Neuronal stem cell (in vitro differentiated cells): ENCODE results near the gene VPS26C.

Experiments
- DNase-seq: peaks from one replicate; pipeline ENCODE4 v3.0.0-alpha.2; 2013; ENCODE audit warnings: low spot score
- H2AFZ ChIP-seq: one replicate; pipeline ENCODE4 v1.6.1; 2013; ENCODE audit warnings: mild to moderate bottlenecking, low read length, inconsistent platforms
- H2AK5ac ChIP-seq: 2 replicates; pipeline ENCODE4 v1.6.1; 2013; ENCODE audit warnings: low read depth, mild to moderate bottlenecking, inconsistent platforms, low read length, moderate library complexity, mixed read lengths
- H2BK120ac ChIP-seq: 2 replicates; pipeline ENCODE4 v1.6.1; 2013; ENCODE audit warnings: low read depth, mild to moderate bottlenecking, inconsistent platforms, low read length, moderate library complexity, mixed read lengths
- H2BK12ac ChIP-seq: one replicate; pipeline ENCODE4 v1.6.1; 2013; ENCODE audit warnings: low read length, inconsistent platforms
- H2BK15ac ChIP-seq: 2 replicates; pipeline ENCODE4 v1.6.1; 2013; ENCODE audit warnings: mild to moderate bottlenecking, low read length, inconsistent platforms, mixed read lengths
- H2BK5ac ChIP-seq: one replicate; pipeline ENCODE4 v1.6.1; 2013; ENCODE audit warnings: inconsistent platforms, mild to moderate bottlenecking, low read length, moderate library complexity
- H3K14ac ChIP-seq: one replicate; pipeline ENCODE4 v1.6.1; 2013; ENCODE audit warnings: low read length, inconsistent platforms
- H3K18ac ChIP-seq: 2 replicates; pipeline ENCODE4 v1.6.1; 2013; ENCODE audit warnings: low read length, inconsistent platforms
- H3K23ac ChIP-seq: 2 replicates; pipeline ENCODE4 v1.6.1; 2013; ENCODE audit warnings: low read depth, mild to moderate bottlenecking, mixed read lengths, low read length, inconsistent platforms; ENCODE audit not compliant: poor library complexity
- H3K27ac ChIP-seq: replicated peaks from 3 replicates; pipeline ENCODE4 v1.5.1; 2013; ENCODE audit warnings: low read length, inconsistent platforms
- H3K27me3 ChIP-seq, 3 experiments: 2 replicates each; pipeline ENCODE4 v1.6.1; 2013; ENCODE audit warnings: low read length in 3 of 3, mild to moderate bottlenecking in 2 of 3, inconsistent platforms in 1 of 3, low read depth in 1 of 3, mixed read lengths in 1 of 3, moderate library complexity in 1 of 3; ENCODE audit not compliant: control insufficient read depth in 3 of 3, insufficient read depth in 3 of 3
- H3K36me3 ChIP-seq, 2 donors: replicated peaks in 1 of 2; 2 replicates each; pipeline ENCODE4 v1.6.1; 2013; ENCODE audit warnings: low read length in 2 of 2; ENCODE audit not compliant: control insufficient read depth in 2 of 2, insufficient read depth in 2 of 2
- H3K4ac ChIP-seq: 2 replicates; pipeline ENCODE4 v1.6.1; 2013; ENCODE audit warnings: inconsistent platforms, mild to moderate bottlenecking, low read length, moderate library complexity
- H3K4me1 ChIP-seq, 2 donors: 1 replicate in 1 of 2; 2 replicates in 1 of 2; pipeline ENCODE4 v1.6.1; 2013; ENCODE audit warnings: low read length in 2 of 2, low read depth in 1 of 2; ENCODE audit not compliant: control insufficient read depth in 2 of 2, insufficient read depth in 1 of 2
- H3K4me2 ChIP-seq: one replicate; pipeline ENCODE4 v1.6.1; 2013; ENCODE audit warnings: mild to moderate bottlenecking, low read length, inconsistent platforms; ENCODE audit not compliant: insufficient read depth, poor library complexity, severe bottlenecking
- H3K4me3 ChIP-seq, 2 donors: 2 replicates each; pipeline ENCODE4 v1.5.1; 2013; ENCODE audit warnings: low read length in 2 of 2, mild to moderate bottlenecking in 2 of 2, inconsistent platforms in 1 of 2, moderate library complexity in 1 of 2
- H3K79me1 ChIP-seq: one replicate; pipeline ENCODE4 v1.6.1; 2013; ENCODE audit warnings: low read depth, mild to moderate bottlenecking, inconsistent platforms, low read length, moderate library complexity
- H3K9ac ChIP-seq: one replicate; pipeline ENCODE4 v1.6.1; 2013; ENCODE audit warnings: mild to moderate bottlenecking, low read depth, low read length, inconsistent platforms; ENCODE audit not compliant: poor library complexity
- H3K9me3 ChIP-seq, 2 donors: replicated peaks in 1 of 2; 2 replicates each; pipeline versions ENCODE3 to v1.6.1; 2013; ENCODE audit warnings: low read length in 2 of 2, mild to moderate bottlenecking in 2 of 2, inconsistent platforms in 1 of 2, low read depth in 1 of 2, mixed read lengths in 1 of 2, moderate library complexity in 1 of 2; ENCODE audit not compliant: control insufficient read depth in 2 of 2, insufficient read depth in 1 of 2
- H4K8ac ChIP-seq: one replicate; pipeline ENCODE4 v1.6.1; 2013; ENCODE audit warnings: low read depth, mild to moderate bottlenecking, inconsistent platforms, low read length, moderate library complexity
- H4K91ac ChIP-seq: one replicate; pipeline ENCODE4 v1.6.1; 2013; ENCODE audit warnings: low read length, low read depth, mild to moderate bottlenecking, inconsistent platforms; ENCODE audit not compliant: poor library complexity
- WGBS, 2 donors: extraction: QIAGEN DNeasy Blood & Tissue Kit; methylation state at CpG; one replicate each; pipeline ENCODE4 v1.1.7; 2013; ENCODE audit warnings: missing lambda C conversion rate in 2 of 2, mixed read lengths in 1 of 2; ENCODE audit not compliant: insufficient read length in 2 of 2, insufficient replicate concordance in 1 of 2; ENCODE audit errors: extremely low coverage in 2 of 2; 5-methylcytosine and 5-hydroxymethylcytosine counted together

The VPS26C gene

GRCh38 chr21:37186983-37187382 is 80.2 kb downstream of the VPS26C start:
- Histone ChIP-seq H3K4me1 (no peaks in the 10 kb centered on the region), H2BK12ac (no peak overlapping the region), H3K9ac (no peak overlapping the region), H3K23ac (no peak overlapping the region), H2AK5ac (no peak overlapping the region), H3K4me3 (no peak overlapping the region), H3K79me1 (no peaks in the 10 kb centered on the region), H4K91ac (no peak overlapping the region), H2BK120ac (no peak overlapping the region), H3K4ac (no peak overlapping the region), H3K14ac (no peak overlapping the region), H3K27ac (no peak overlapping the region), H3K9me3 (no peaks in the 10 kb centered on the region), H3K4me2 (no peak overlapping the region), H4K8ac (no peak overlapping the region), H2BK15ac (no peak overlapping the region), H3K27me3 (no peaks in the 10 kb centered on the region), H3K36me3 (peaks cover 14 to 99% of the 10 kb centered on the region in 2 donors), H2AFZ (no peak overlapping the region), H2BK5ac (no peak overlapping the region), H3K18ac (no peak overlapping the region)
- WGBS, 2 donors = no CpG with 5 or more reads among the region's 2 CpGs
- no peak for DNase-seq

- Histone ChIP-seq H3K9me3 (peaks cover 0 to 2% of the 10 kb centered on the region in 2 donors), H3K23ac (no peak overlapping the region), H4K8ac (no peak overlapping the region), H2AFZ (no peak overlapping the region), H3K4me2 (no peak overlapping the region), H2BK15ac (no peak overlapping the region), H3K14ac (no peak overlapping the region), H3K27me3 (no peaks in the 10 kb centered on the region), H2AK5ac (no peak overlapping the region), H3K4me3 (no peak overlapping the region), H3K18ac (no peak overlapping the region), H2BK12ac (no peak overlapping the region), H3K4ac (no peak overlapping the region), H3K27ac (no peak overlapping the region), H2BK5ac (no peak overlapping the region), H3K36me3 (peaks cover 12 to 94% of the 10 kb centered on the region in 2 donors), H3K9ac (no peak overlapping the region), H4K91ac (no peak overlapping the region), H2BK120ac (no peak overlapping the region), H3K4me1 (no peaks in the 10 kb centered on the region), H3K79me1 (no peaks in the 10 kb centered on the region)
- no peak for DNase-seq
- WGBS, 2 donors = no CpG with 5 or more reads among the region's 9 CpGs
Observed at GRCh38 chr21:37184784-37185593, 82.1 kb downstream of the VPS26C start.

GRCh38 chr21:37183749-37184148 is 83.4 kb downstream of the VPS26C start:
- Histone ChIP-seq H3K27ac (no peak overlapping the region), H3K23ac (no peak overlapping the region), H2AK5ac (no peak overlapping the region), H3K4ac (no peak overlapping the region), H3K14ac (no peak overlapping the region), H2AFZ (no peak overlapping the region), H4K8ac (no peak overlapping the region), H3K36me3 (peaks cover 15 to 94% of the 10 kb centered on the region in 2 donors), H3K18ac (no peak overlapping the region), H2BK12ac (no peak overlapping the region), H2BK15ac (no peak overlapping the region), H3K9me3 (peaks cover 0 to 6% of the 10 kb centered on the region in 2 donors), H3K79me1 (no peaks in the 10 kb centered on the region), H3K4me3 (no peak overlapping the region), H3K4me1 (no peaks in the 10 kb centered on the region), H3K27me3 (no peaks in the 10 kb centered on the region), H2BK5ac (no peak overlapping the region), H4K91ac (no peak overlapping the region), H3K4me2 (no peak overlapping the region), H2BK120ac (no peak overlapping the region), H3K9ac (no peak overlapping the region)
- WGBS, 2 donors = no CpG with 5 or more reads among the region's 3 CpGs
- DNase-seq = no peak

- Histone ChIP-seq H2BK120ac (no peak overlapping the region), H3K4ac (no peak overlapping the region), H3K27ac (no peak overlapping the region), H3K36me3 (peaks cover 14 to 94% of the 10 kb centered on the region in 2 donors), H3K23ac (no peak overlapping the region), H3K9me3 (peaks cover 0 to 6% of the 10 kb centered on the region in 2 donors), H2BK15ac (no peak overlapping the region), H3K79me1 (no peaks in the 10 kb centered on the region), H2AFZ (no peak overlapping the region), H3K18ac (no peak overlapping the region), H2AK5ac (no peak overlapping the region), H4K8ac (no peak overlapping the region), H3K9ac (no peak overlapping the region), H2BK5ac (no peak overlapping the region), H3K14ac (no peak overlapping the region), H4K91ac (no peak overlapping the region), H3K27me3 (no peaks in the 10 kb centered on the region), H3K4me3 (no peak overlapping the region), H2BK12ac (no peak overlapping the region), H3K4me1 (no peaks in the 10 kb centered on the region), H3K4me2 (no peak overlapping the region)
- WGBS, 2 donors = no CpG with 5 or more reads among the region's 6 CpGs
- no peak for DNase-seq
Observed at GRCh38 chr21:37182222-37182621, 84.9 kb downstream of the VPS26C start.
